Bronchial epithelial cell (primary cell): Measurements from ENCODE around the gene ESPNL. TPM values are rescaled to one million over a fixed set of nuclear protein-coding genes. Genes with fewer than 3 reads are reported as not detected.
A peak's percentile ranks its signal among the peaks of the same experiment; 100 is the strongest.

Source experiments
- DNase-seq: peaks from one replicate; pipeline ENCODE4 v3.0.0-alpha.2; 2010; ENCODE audit warnings: low read depth
- FAIRE-seq: peaks from 2 replicates; lab custom pipeline; 2011; peaks lifted over from hg19 to GRCh38; lab: Jason Lieb, UNC
- H3K27me3 ChIP-seq: 2 replicates; pipeline ENCODE4 v1.5.1; 2011; ENCODE audit warnings: low read length; ENCODE audit not compliant: control insufficient read depth, insufficient read depth
- H3K36me3 ChIP-seq: 2 replicates; pipeline ENCODE4 v1.5.1; 2011; ENCODE audit warnings: low read length; ENCODE audit not compliant: control insufficient read depth, insufficient read depth
- H3K4me3 ChIP-seq: 2 replicates; pipeline ENCODE4 v1.5.1; 2011; ENCODE audit warnings: mild to moderate bottlenecking, low read depth, low read length, control low read depth
- CTCF ChIP-seq: IDR thresholded peaks from 2 replicates; pipeline ENCODE4 v1.5.1; 2011; ENCODE audit warnings: mild to moderate bottlenecking, moderate library complexity, low read length, control low read depth, inconsistent platforms; ENCODE audit not compliant: insufficient read depth, severe bottlenecking
- total RNA-seq: library from RNA; depleted of rRNA; stranded (reverse); fragments of >200 nt; gene quantifications from 2 replicates; pipeline ENCODE4 v1.2.1, GENCODE V29; 2014

Gene ESPNL
- total RNA-seq, 1 donor from 2014 or later, result under 0.01 TPM

DNA sequence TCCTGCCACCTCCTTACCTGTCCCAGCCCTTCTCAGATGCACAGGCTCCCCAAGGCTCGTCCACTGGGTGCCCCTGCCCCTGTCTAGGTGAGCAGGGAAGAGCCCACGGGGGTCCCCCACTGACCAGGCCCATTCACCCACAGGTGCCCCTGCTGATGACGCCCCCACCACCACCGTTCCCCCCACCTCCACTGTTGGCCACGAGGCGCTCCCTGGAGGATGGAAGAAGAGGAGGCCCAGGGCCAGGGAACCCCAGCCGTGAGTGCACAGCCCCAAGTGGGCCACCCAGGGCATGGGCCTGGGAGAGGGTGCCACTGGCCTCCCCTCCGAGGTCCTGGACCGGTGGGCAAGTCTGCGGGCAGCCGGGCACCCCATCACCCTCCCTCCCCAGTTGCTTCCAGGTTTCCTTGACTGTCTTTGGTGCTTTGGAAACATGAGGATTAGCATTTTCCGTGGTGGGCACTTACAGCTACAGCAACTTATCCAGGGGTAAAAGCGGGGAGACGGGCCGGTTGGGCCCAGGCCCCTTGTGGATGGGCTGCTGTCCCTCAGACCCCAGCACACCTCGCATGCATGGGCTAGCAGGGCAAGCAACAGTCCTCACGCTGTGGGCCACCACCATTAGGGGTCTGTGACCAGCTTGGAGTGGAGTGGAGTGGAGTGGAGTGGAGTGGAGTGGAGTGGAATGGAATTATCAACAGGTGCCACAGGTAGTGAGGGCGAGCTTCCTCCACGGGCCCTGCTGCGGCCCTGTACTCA is 25.2 kb downstream of the ESPNL start:
- no peak for FAIRE-seq
- no peak overlapping the region for H3K4me3 ChIP-seq
- H3K27me3 ChIP-seq, result peaks cover under 1% of the 10 kb centered on the region
- no peak for DNase-seq
- no peaks in the 10 kb centered on the region for H3K36me3 ChIP-seq
- TF ChIP-seq CTCF, result no peak

DNA sequence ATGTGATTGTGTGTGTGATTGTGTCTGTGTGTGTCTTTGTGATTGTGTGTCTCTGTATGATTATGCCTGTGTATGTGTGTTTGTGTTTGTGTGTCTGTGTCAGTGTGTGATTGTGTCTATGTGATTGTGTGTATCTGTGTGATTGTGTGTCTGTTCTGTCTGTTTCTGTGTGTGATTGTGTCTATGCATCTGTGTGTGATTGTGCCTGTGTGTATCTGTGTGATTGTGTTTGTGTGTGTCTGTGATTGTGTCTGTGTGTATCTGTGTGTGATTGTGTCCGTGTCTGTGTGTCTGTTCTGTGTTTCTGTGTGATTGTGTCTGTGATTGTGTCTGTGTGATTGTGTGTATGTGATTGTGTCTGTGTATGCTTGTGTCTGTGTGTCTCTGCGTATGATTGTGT is 26.2 kb downstream of the ESPNL start:
- Histone ChIP-seq H3K4me3 (no peak overlapping the region), H3K36me3 (no peaks in the 10 kb centered on the region), H3K27me3 (no peaks in the 10 kb centered on the region)
- DNase-seq (no peak), FAIRE-seq (peak; percentile 99)
- no peak for TF ChIP-seq CTCF

DNA sequence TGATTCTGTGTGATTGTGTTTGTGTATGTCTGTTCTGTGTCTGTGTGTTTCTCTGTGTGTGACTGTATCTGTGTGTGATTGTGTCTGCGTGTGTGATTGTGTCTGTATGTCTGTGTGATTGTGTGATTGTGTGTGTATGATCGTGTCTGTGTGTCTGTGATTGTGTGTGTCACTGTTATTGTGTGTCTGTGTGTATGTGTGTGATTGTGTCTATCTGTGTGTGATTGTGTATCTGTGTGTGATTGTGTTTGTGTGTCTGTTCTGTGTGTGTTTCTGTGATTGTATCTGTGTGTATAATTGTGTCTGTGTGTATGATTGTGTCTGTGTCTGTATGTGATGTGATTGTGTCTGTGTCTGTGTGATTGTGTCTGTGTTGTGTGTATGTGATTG is 26.6 kb downstream of the ESPNL start:
- no peak for FAIRE-seq

GRCh38 chr2:238127165-238128060 is 27.3 kb downstream of the ESPNL start:
- DNase-seq, result no peak
- FAIRE-seq, result no peak
- TF ChIP-seq CTCF, result no peak
- no peak overlapping the region for H3K4me3 ChIP-seq
- peaks cover 2% of the 10 kb centered on the region for H3K27me3 ChIP-seq
- no peaks in the 10 kb centered on the region for H3K36me3 ChIP-seq

More for the DNA sequence above, 26.6 kb downstream of the ESPNL start:
- no peak for DNase-seq
- no peak for TF ChIP-seq CTCF
- Histone ChIP-seq H3K4me3 (no peak overlapping the region), H3K36me3 (no peaks in the 10 kb centered on the region), H3K27me3 (peaks cover 2% of the 10 kb centered on the region)

DNA sequence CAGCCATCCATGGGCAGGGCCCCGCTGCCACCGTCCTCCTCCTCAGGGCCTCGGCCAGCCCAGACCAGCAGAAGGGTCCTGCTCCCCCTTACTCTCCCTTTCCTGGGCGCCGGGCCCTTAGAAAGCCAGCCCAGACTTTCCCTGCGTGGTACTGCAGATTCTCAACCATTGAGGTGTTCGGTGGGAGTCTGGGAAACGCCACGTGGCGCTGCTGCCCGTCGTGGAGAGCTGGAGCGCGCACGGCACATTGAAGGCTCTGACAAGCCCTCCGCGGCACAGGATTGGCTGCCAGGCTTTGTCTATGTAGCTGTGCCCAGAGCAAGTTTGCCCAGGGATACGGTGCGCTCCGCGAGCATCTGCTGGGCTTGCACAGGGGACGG is 27.9 kb downstream of the ESPNL start:
- no peak for TF ChIP-seq CTCF
- Histone ChIP-seq H3K4me3 (no peak overlapping the region), H3K36me3 (no peaks in the 10 kb centered on the region), H3K27me3 (peaks cover 2% of the 10 kb centered on the region)
- DNase-seq, result no peak
- FAIRE-seq, result no peak
